Measurements from ENCODE around the gene PNRC1. TPM values are rescaled to one million over a fixed set of nuclear protein-coding genes. Genes with fewer than 3 reads are reported as not detected.
A peak's percentile ranks its signal among the peaks of the same experiment; 100 is the strongest.

Gene PNRC1
- total RNA-seq, 1 donor from 2014 or later, result 59.8 TPM

- H3K36me3 ChIP-seq (ENCODE audit: control insufficient read depth, insufficient read depth, low read length), result no peaks in the 10 kb centered on the region
- TF ChIP-seq CTCF (IDR thresholded peaks at IDR 0.05; ENCODE audit: insufficient read depth, low read length, poor library complexity, severe bottlenecking), result no peak
- H3K4me3 ChIP-seq (ENCODE audit: low read depth, low read length), result peak overlapping the region; percentile 73
- no peak for DNase-seq (ENCODE audit: low read depth)
- no peaks in the 10 kb centered on the region for H3K27me3 ChIP-seq (ENCODE audit: control insufficient read depth, insufficient read depth, low read length)
These were observed 1.9 kb downstream of the PNRC1 start for GRCh38 chr6:89082486-89082891.

- TF ChIP-seq CTCF (IDR thresholded peaks at IDR 0.05; ENCODE audit: insufficient read depth, low read length, poor library complexity, severe bottlenecking), result no peak
These were observed 4.0 kb downstream of the PNRC1 start for GRCh38 chr6:89084542-89084941.

GRCh38 chr6:89084954-89085353, 4.4 kb downstream of the PNRC1 start:
- Histone ChIP-seq H3K27me3 (ENCODE audit: control insufficient read depth, insufficient read depth, low read length) (no peaks in the 10 kb centered on the region), H3K36me3 (ENCODE audit: control insufficient read depth, insufficient read depth, low read length) (no peaks in the 10 kb centered on the region), H3K4me3 (ENCODE audit: low read depth, low read length) (no peak overlapping the region)
- TF ChIP-seq CTCF (IDR thresholded peaks at IDR 0.05; ENCODE audit: insufficient read depth, low read length, poor library complexity, severe bottlenecking), result no peak
- DNase-seq (ENCODE audit: low read depth), result no peak

More at GRCh38 chr6:89084542-89084941, 4.0 kb downstream of the PNRC1 start:
- Histone ChIP-seq H3K27me3 (ENCODE audit: control insufficient read depth, insufficient read depth, low read length) (no peaks in the 10 kb centered on the region), H3K36me3 (ENCODE audit: control insufficient read depth, insufficient read depth, low read length) (no peaks in the 10 kb centered on the region), H3K4me3 (ENCODE audit: low read depth, low read length) (no peak overlapping the region)
- DNase-seq (ENCODE audit: low read depth), result no peak

- no peak for TF ChIP-seq CTCF (IDR thresholded peaks at IDR 0.05; ENCODE audit: insufficient read depth, low read length, poor library complexity, severe bottlenecking)
- DNase-seq (ENCODE audit: low read depth), result no peak
- no peaks in the 10 kb centered on the region for H3K36me3 ChIP-seq (ENCODE audit: control insufficient read depth, insufficient read depth, low read length)
- no peaks in the 10 kb centered on the region for H3K27me3 ChIP-seq (ENCODE audit: control insufficient read depth, insufficient read depth, low read length)
- no peak overlapping the region for H3K4me3 ChIP-seq (ENCODE audit: low read depth, low read length)
These were observed 5.1 kb downstream of the PNRC1 start for GRCh38 chr6:89085409-89086205.

- no peak for DNase-seq (ENCODE audit: low read depth)
- Histone ChIP-seq H3K27me3 (ENCODE audit: control insufficient read depth, insufficient read depth, low read length) (no peaks in the 10 kb centered on the region), H3K4me3 (ENCODE audit: low read depth, low read length) (no peak overlapping the region), H3K36me3 (ENCODE audit: control insufficient read depth, insufficient read depth, low read length) (no peaks in the 10 kb centered on the region)
- no peak for TF ChIP-seq CTCF (IDR thresholded peaks at IDR 0.05; ENCODE audit: insufficient read depth, low read length, poor library complexity, severe bottlenecking)
These were observed 7.3 kb downstream of the PNRC1 start for GRCh38 chr6:89087881-89088280.

- Histone ChIP-seq H3K4me3 (ENCODE audit: low read depth, low read length) (no peak overlapping the region), H3K27me3 (ENCODE audit: control insufficient read depth, insufficient read depth, low read length) (no peaks in the 10 kb centered on the region), H3K36me3 (ENCODE audit: control insufficient read depth, insufficient read depth, low read length) (no peaks in the 10 kb centered on the region)
- no peak for TF ChIP-seq CTCF (IDR thresholded peaks at IDR 0.05; ENCODE audit: insufficient read depth, low read length, poor library complexity, severe bottlenecking)
- DNase-seq (ENCODE audit: low read depth), result no peak
These were observed 17.9 kb downstream of the PNRC1 start for GRCh38 chr6:89098461-89098860.
